H7 (cell line): ENCODE results near the gene PGA3. TPM values are rescaled to one million over a fixed set of nuclear protein-coding genes. Genes with fewer than 3 reads are reported as not detected.
"Not testable (repeated sequence)": the region's sequence is repeated elsewhere in the genome, so short reads cannot be mapped to it uniquely, and the experiment has no call there.

Source experiments
- DNase-seq: peaks from one replicate; pipeline ENCODE4 v3.0.0; 2012
- H3K27me3 ChIP-seq: 2 replicates; pipeline ENCODE4 v1.6.0; 2011; ENCODE audit warnings: mild to moderate bottlenecking, low read length; ENCODE audit not compliant: control insufficient read depth, insufficient read depth
- H3K36me3 ChIP-seq: replicated peaks from 2 replicates; pipeline ENCODE4 v1.5.1; 2011; ENCODE audit warnings: low read length; ENCODE audit not compliant: control insufficient read depth, insufficient read depth
- H3K4me3 ChIP-seq: 2 replicates; pipeline ENCODE4 v1.5.1; 2011; ENCODE audit warnings: low read depth, mild to moderate bottlenecking, control low read depth, low read length, moderate library complexity; ENCODE audit not compliant: insufficient read depth
- total RNA-seq: library from RNA; depleted of rRNA; stranded (reverse); fragments of >200 nt; shearing (Covaris generic); gene quantifications from 2 replicates; pipeline ENCODE4 v1.2.3, GENCODE V29; 2014; rRNA removed

PGA3 gene
- not detected in 2 replicates for total RNA-seq

GRCh38 chr11:61202950-61203746 is at the start of gene PGA3:
Gene PGA3, plus strand, starts transcription at chr11:61203515. Its CDS starts 50 bp downstream, at chr11:61203565.
- not testable (repeated sequence) for H3K4me3 ChIP-seq, H3K27me3 ChIP-seq, H3K36me3 ChIP-seq
- DNase-seq, result peak; percentile 41

GRCh38 chr11:61153593-61154095 is 49.7 kb upstream of the PGA3 start:
- H3K27me3 ChIP-seq, result no peaks in the 10 kb centered on the region
- H3K36me3 ChIP-seq, result no peaks in the 10 kb centered on the region; the same call in 1 of the 2 replicates
- H3K4me3 ChIP-seq, result no peak overlapping the region
- no peak for DNase-seq

GRCh38 chr11:61154528-61154927 is 48.8 kb upstream of the PGA3 start:
- no peaks in the 10 kb centered on the region for H3K27me3 ChIP-seq
- no peaks in the 10 kb centered on the region; the same call in 1 of the 2 replicates for H3K36me3 ChIP-seq
- no peak overlapping the region for H3K4me3 ChIP-seq
- DNase-seq, result no peak

- no peak for DNase-seq
- H3K4me3 ChIP-seq, result no peak overlapping the region
- H3K36me3 ChIP-seq, result no peaks in the 10 kb centered on the region; the same call in 1 of the 2 replicates
- no peaks in the 10 kb centered on the region for H3K27me3 ChIP-seq
Measured at GRCh38 chr11:61155312-61155711, 48.0 kb upstream of the PGA3 start.

- DNase-seq, result no peak
- H3K4me3 ChIP-seq, result no peak overlapping the region
- H3K27me3 ChIP-seq, result no peaks in the 10 kb centered on the region
- H3K36me3 ChIP-seq, result no peaks in the 10 kb centered on the region; the same call in 1 of the 2 replicates
Measured at GRCh38 chr11:61155741-61156140, 47.6 kb upstream of the PGA3 start.

- no peak for DNase-seq
- no peaks in the 10 kb centered on the region; the same call in 1 of the 2 replicates for H3K36me3 ChIP-seq
- H3K4me3 ChIP-seq, result no peak overlapping the region
- no peaks in the 10 kb centered on the region for H3K27me3 ChIP-seq
Measured at GRCh38 chr11:61157743-61158142, 45.6 kb upstream of the PGA3 start.

GRCh38 chr11:61158691-61159381 is 44.5 kb upstream of the PGA3 start:
- no peak for DNase-seq
- Histone ChIP-seq H3K4me3 (no peak overlapping the region), H3K27me3 (no peaks in the 10 kb centered on the region), H3K36me3 (no peaks in the 10 kb centered on the region)

GRCh38 chr11:61160487-61161189 is 42.7 kb upstream of the PGA3 start:
- no peak for DNase-seq
- no peaks in the 10 kb centered on the region for H3K36me3 ChIP-seq
- no peaks in the 10 kb centered on the region for H3K27me3 ChIP-seq
- H3K4me3 ChIP-seq, result peak overlapping the region; percentile 74

GRCh38 chr11:61161190-61162091 is 41.9 kb upstream of the PGA3 start, which contains the start of gene VPS37C:
Gene VPS37C, minus strand, starts transcription at chr11:61161426. Its CDS starts 22,597 bp downstream, at chr11:61138829.
- Histone ChIP-seq H3K36me3 (no peaks in the 10 kb centered on the region), H3K4me3 (peak within 1 kb of the TSS; percentile 74), H3K27me3 (no peaks in the 10 kb centered on the region)
- DNase-seq, result peak; percentile 99

- no peaks in the 10 kb centered on the region for H3K36me3 ChIP-seq
- H3K4me3 ChIP-seq, result peak overlapping the region; percentile 74
- no peaks in the 10 kb centered on the region for H3K27me3 ChIP-seq
- peak; percentile 33 for DNase-seq
Measured at GRCh38 chr11:61162092-61162941, 41.0 kb upstream of the PGA3 start.

- Histone ChIP-seq H3K4me3 (no peak overlapping the region), H3K27me3 (no peaks in the 10 kb centered on the region), H3K36me3 (no peaks in the 10 kb centered on the region)
- no peak for DNase-seq
Measured at GRCh38 chr11:61163021-61163420, 40.3 kb upstream of the PGA3 start.

GRCh38 chr11:61163714-61164605 is 39.4 kb upstream of the PGA3 start:
- Histone ChIP-seq H3K36me3 (no peaks in the 10 kb centered on the region), H3K27me3 (no peaks in the 10 kb centered on the region), H3K4me3 (no peak overlapping the region)
- DNase-seq, result peak; percentile 9
